HepG2 (cell line): ENCODE measurements around the gene ZNF747. TPM values are rescaled to one million over a fixed set of nuclear protein-coding genes. Genes with fewer than 3 reads are reported as not detected.

ENCODE experiments used
- ERF ChIP-seq: IDR thresholded peaks from 2 replicates; pipeline ENCODE4 v1.6.1; 2018; ENCODE audit warnings: missing biosample characterization, missing genetic modification reagents
- KDM2A ChIP-seq: sonication (generic); formaldehyde crosslinking; IDR thresholded peaks from 2 replicates; pipeline ENCODE4 v1.4.0; 2020; ENCODE audit warnings: low read depth, missing genetic modification reagents, borderline replicate concordance
- MAFF ChIP-seq: IDR thresholded peaks from 2 replicates; pipeline ENCODE4 v1.6.1; 2011; ENCODE audit warnings: low read depth, low read length, improper control_type of control experiment
- NONO ChIP-seq, 2 experiments: fragments of 450-650 bp in 1 of 2; sonication (generic) in 1 of 2; formaldehyde crosslinking in 1 of 2; IDR thresholded peaks in 1 of 2; conservative IDR thresholded peaks in 1 of 2; 2 replicates each; pipeline versions ENCODE4 v1.6.1 to v1.8.0; 2017 to 2022; ENCODE audit warnings: mild to moderate bottlenecking in 1 of 2, missing genetic modification reagents in 1 of 2, moderate library complexity in 1 of 2
- NR2F6 ChIP-seq, 2 experiments: IDR thresholded peaks; 2 replicates each; pipeline ENCODE4 v1.6.1; 2016; ENCODE audit warnings: antibody characterized with exemption in 1 of 2, mild to moderate bottlenecking in 1 of 2
- NRL ChIP-seq: sonication (generic); formaldehyde crosslinking; IDR thresholded peaks from 2 replicates; pipeline ENCODE4 v1.5.0; 2020; ENCODE audit warnings: missing genetic modification reagents, mild to moderate bottlenecking, moderate library complexity, borderline replicate concordance
- POLR2AphosphoS5 ChIP-seq: IDR thresholded peaks from 2 replicates; pipeline ENCODE4 v1.6.1; 2012; ENCODE audit warnings: low read depth, low read length
- SP4 ChIP-seq: sonication (generic); formaldehyde crosslinking; IDR thresholded peaks from 2 replicates; pipeline ENCODE4 v1.8.1; 2023; ENCODE audit warnings: mild to moderate bottlenecking, missing genetic modification reagents
- TAF15 ChIP-seq: fragments of 200-400 bp; formaldehyde crosslinking; IDR thresholded peaks from one replicate; pipeline ENCODE4 v1.6.1; 2018; ENCODE audit warnings: mild to moderate bottlenecking, low read depth, low read length; ENCODE audit not compliant: poor library complexity, severe bottlenecking
- ZFY ChIP-seq: sonication (generic); formaldehyde crosslinking; IDR thresholded peaks from 2 replicates; pipeline ENCODE4 v1.4.0; 2020; ENCODE audit warnings: missing genetic modification reagents
- ZNF382 ChIP-seq: sonication (generic); formaldehyde crosslinking; IDR thresholded peaks from 2 replicates; pipeline ENCODE4 v1.5.0; 2020; ENCODE audit warnings: missing genetic modification reagents, mild to moderate bottlenecking, borderline replicate concordance
- ZNF577 ChIP-seq: sonication (generic); formaldehyde crosslinking; IDR thresholded peaks from 2 replicates; pipeline ENCODE4 v1.4.0; 2020; ENCODE audit warnings: mild to moderate bottlenecking, low read depth, missing genetic modification reagents, borderline replicate concordance
- ZSCAN31 ChIP-seq: sonication (generic); formaldehyde crosslinking; IDR thresholded peaks from 2 replicates; pipeline ENCODE4 v1.5.0; 2020; ENCODE audit warnings: low read depth, mild to moderate bottlenecking, missing genetic modification reagents
- polyA plus RNA-seq, 8 experiments: library from polyadenylated mRNA; depleted of rRNA in 3 of 8; stranded (reverse) in 7 of 8; unstranded in 1 of 8; fragments of >200 nt; fragmentation: Illumina TruSeq in 4 of 8; extraction: Trizol in 4 of 8; gene quantifications; 2 replicates each; pipeline versions ENCODE4 v1.2.1 to v1.2.3, GENCODE V29; 2011 to 2016; ENCODE audit warnings: low read depth in 4 of 8, missing spikeins in 1 of 8, mixed read lengths in 1 of 8; ENCODE audit not compliant: insufficient read depth in 1 of 8
- total RNA-seq, 5 experiments: library from RNA; depleted of rRNA; stranded (reverse); fragments of >200 nt; fragmentation: Illumina TruSeq; extraction: Trizol; gene quantifications; 2 replicates each; pipeline ENCODE4 v1.2.3, GENCODE V29; 2016; ENCODE audit warnings: low read depth in 1 of 5
- TF ChIP-seq, protein P1 (sequence below), 2 experiments: sonication (generic) in 1 of 2; formaldehyde crosslinking in 1 of 2; IDR thresholded peaks; 2 replicates each; pipeline versions ENCODE4 v1.6.1 to v1.9.0; 2014 to 2022; ENCODE audit warnings: antibody characterized with exemption in 1 of 2, borderline replicate concordance in 1 of 2, inconsistent platforms in 1 of 2, low read depth in 1 of 2, missing genetic modification reagents in 1 of 2
- TF ChIP-seq, protein P2 (sequence below): IDR thresholded peaks from 2 replicates; pipeline ENCODE4 v1.6.1; 2012; ENCODE audit warnings: low read length, improper control_type of control experiment
- TF ChIP-seq, protein P3 (sequence below): sonication (generic); formaldehyde crosslinking; IDR thresholded peaks from 2 replicates; pipeline ENCODE4 v1.8.0; 2022; ENCODE audit warnings: mild to moderate bottlenecking, missing genetic modification reagents, borderline replicate concordance

The ZNF747 gene
- total and polyA plus RNA-seq, 2 of the 13 experiments (the other 11 are each of a cell fraction or from before 2014, with no cell fraction given) = 7.2 to 10.2 TPM

DNA sequence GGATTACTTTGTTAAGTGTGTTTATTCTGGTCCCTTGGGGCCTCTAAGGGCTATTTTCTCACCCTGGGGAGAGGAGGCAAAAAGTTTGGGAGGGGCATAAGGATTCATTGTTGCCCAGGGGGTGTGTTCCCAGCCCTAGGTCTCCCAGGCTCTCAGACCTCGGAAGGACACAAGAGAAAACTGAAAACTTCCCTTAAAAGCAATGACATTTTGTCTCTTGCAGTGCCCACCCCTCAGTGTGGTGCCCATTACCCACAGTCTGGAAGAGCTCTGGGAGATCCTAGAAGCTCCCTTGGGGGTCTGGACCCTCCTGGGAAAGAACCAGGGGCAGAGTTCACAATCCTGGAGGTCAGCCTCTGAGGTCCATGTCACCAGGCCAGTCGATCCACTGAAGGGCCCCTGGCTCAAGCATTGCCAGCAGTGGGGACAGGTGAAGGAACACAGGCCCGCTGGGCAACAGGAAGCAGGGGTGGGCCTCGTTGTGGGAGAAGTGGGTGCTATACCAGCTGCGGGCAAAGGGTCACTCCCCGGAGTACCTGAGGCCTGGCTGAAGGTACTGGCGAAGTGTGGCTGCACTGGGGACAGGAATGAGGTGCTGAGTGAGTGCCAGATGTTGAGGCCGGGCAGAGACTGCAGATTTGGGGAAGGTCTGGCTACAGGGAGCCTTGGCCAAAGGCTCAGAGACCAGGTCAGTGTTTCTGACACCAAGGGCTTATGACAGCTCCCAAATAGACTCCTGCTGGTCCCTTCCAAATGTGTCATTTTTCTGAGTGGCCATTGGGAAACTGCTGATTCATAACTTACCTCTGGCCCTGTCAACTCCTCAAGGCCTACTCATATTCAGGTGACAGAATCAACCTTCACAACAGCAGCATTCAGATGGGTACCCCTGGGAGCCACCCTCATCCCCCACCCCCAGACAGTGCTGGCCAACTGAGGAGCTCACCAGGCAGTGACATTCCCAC, 4.6 kb upstream of the ZNF747 start (continued):
- no peak for TF ChIP-seq NRL (CRISPR knock-in tag)
- TF ChIP-seq NONO (IDR thresholded peaks at IDR 0.05) = no peak
- TF ChIP-seq NONO (CRISPR knock-in tag; conservative IDR thresholded peaks at IDR 0.05) = 0 out of 2 replicates have a peak, but pooled peaks have one; percentile 45
- TF ChIP-seq MAFF = peak; percentile 42
- 0 out of 2 replicates have a peak, but pooled peaks have one; percentile 68 for TF ChIP-seq ZSCAN31
- no peak for TF ChIP-seq TAF15
- TF ChIP-seq, protein P1, sequence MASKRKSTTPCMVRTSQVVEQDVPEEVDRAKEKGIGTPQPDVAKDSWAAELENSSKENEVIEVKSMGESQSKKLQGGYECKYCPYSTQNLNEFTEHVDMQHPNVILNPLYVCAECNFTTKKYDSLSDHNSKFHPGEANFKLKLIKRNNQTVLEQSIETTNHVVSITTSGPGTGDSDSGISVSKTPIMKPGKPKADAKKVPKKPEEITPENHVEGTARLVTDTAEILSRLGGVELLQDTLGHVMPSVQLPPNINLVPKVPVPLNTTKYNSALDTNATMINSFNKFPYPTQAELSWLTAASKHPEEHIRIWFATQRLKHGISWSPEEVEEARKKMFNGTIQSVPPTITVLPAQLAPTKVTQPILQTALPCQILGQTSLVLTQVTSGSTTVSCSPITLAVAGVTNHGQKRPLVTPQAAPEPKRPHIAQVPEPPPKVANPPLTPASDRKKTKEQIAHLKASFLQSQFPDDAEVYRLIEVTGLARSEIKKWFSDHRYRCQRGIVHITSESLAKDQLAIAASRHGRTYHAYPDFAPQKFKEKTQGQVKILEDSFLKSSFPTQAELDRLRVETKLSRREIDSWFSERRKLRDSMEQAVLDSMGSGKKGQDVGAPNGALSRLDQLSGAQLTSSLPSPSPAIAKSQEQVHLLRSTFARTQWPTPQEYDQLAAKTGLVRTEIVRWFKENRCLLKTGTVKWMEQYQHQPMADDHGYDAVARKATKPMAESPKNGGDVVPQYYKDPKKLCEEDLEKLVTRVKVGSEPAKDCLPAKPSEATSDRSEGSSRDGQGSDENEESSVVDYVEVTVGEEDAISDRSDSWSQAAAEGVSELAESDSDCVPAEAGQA (IDR thresholded peaks at IDR 0.05; ENCODE audit: low read depth) = no peak
- TF ChIP-seq, protein P1 (CRISPR knock-in tag; IDR thresholded peaks at IDR 0.05; ENCODE audit: borderline replicate concordance) = no peak
- TF ChIP-seq, protein P2, sequence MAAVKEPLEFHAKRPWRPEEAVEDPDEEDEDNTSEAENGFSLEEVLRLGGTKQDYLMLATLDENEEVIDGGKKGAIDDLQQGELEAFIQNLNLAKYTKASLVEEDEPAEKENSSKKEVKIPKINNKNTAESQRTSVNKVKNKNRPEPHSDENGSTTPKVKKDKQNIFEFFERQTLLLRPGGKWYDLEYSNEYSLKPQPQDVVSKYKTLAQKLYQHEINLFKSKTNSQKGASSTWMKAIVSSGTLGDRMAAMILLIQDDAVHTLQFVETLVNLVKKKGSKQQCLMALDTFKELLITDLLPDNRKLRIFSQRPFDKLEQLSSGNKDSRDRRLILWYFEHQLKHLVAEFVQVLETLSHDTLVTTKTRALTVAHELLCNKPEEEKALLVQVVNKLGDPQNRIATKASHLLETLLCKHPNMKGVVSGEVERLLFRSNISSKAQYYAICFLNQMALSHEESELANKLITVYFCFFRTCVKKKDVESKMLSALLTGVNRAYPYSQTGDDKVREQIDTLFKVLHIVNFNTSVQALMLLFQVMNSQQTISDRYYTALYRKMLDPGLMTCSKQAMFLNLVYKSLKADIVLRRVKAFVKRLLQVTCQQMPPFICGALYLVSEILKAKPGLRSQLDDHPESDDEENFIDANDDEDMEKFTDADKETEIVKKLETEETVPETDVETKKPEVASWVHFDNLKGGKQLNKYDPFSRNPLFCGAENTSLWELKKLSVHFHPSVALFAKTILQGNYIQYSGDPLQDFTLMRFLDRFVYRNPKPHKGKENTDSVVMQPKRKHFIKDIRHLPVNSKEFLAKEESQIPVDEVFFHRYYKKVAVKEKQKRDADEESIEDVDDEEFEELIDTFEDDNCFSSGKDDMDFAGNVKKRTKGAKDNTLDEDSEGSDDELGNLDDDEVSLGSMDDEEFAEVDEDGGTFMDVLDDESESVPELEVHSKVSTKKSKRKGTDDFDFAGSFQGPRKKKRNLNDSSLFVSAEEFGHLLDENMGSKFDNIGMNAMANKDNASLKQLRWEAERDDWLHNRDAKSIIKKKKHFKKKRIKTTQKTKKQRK = no peak
- no peak for TF ChIP-seq ZNF382 (CRISPR knock-in tag)
- TF ChIP-seq ERF (CRISPR knock-in tag) = no peak
- peak; percentile 40; the same call in 1 of the 2 replicates for TF ChIP-seq POLR2AphosphoS5
- TF ChIP-seq NR2F6 (IDR thresholded peaks at IDR 0.05) = no peak
- no peak for TF ChIP-seq NR2F6 (CRISPR knock-in tag; IDR thresholded peaks at IDR 0.05)
- TF ChIP-seq ZFY (CRISPR knock-in tag) = peak; percentile 42; the same call in 1 of the 2 replicates
- no peak for TF ChIP-seq ZNF577
- TF ChIP-seq SP4 = peak; percentile 52; the same call in 1 of the 2 replicates
- TF ChIP-seq KDM2A (CRISPR knock-in tag) = 0 out of 2 replicates have a peak, but pooled peaks have one; percentile 20
- TF ChIP-seq, protein P3, sequence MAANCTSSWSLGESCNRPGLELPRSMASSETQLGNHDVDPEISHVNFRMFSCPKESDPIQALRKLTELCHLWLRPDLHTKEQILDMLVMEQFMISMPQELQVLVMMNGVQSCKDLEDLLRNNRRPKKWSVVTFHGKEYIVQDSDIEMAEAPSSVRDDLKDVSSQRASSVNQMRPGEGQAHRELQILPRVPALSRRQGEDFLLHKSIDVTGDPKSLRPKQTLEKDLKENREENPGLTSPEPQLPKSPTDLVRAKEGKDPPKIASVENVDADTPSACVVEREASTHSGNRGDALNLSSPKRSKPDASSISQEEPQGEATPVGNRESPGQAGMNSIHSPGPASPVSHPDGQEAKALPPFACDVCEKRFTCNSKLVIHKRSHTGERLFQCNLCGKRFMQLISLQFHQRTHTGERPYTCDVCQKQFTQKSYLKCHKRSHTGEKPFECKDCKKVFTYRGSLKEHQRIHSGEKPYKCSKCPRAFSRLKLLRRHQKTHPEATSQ (CRISPR knock-in tag) = 0 out of 2 replicates have a peak, but pooled peaks have one; percentile 52
